NCI-H774 (cell line): Measurements from ENCODE around the gene CDC42.
A peak's percentile ranks its signal among the peaks of the same experiment; 100 is the strongest.
"Not testable (repeated sequence)": the region's sequence is repeated elsewhere in the genome, so short reads cannot be mapped to it uniquely, and the experiment has no call there.

Source experiments
- DNase-seq: peaks from one replicate; lab custom pipeline; 2025; lab: John Stamatoyannopoulos, UW

CDC42 gene

GRCh38 chr1:22052115-22053016 lies at the start of gene CDC42:
Gene CDC42 (plus strand): TSS chr1:22052709. CDS start chr1:22078479, 25,770 bp downstream.
- DNase-seq = peak; percentile 71

GRCh38 chr1:22002875-22003274 lies 49.6 kb upstream of the CDC42 start:
- DNase-seq = not testable (repeated sequence)

- not testable (repeated sequence) for DNase-seq
Measured at GRCh38 chr1:22003959-22004358, 48.5 kb upstream of the CDC42 start.

GRCh38 chr1:22005261-22006149 lies 47.0 kb upstream of the CDC42 start:
- DNase-seq = peak; percentile 9

- DNase-seq = not testable (repeated sequence)
Measured at GRCh38 chr1:22006736-22007135, 45.8 kb upstream of the CDC42 start.

GRCh38 chr1:22007262-22007661 lies 45.2 kb upstream of the CDC42 start:
- DNase-seq = not testable (repeated sequence)

GRCh38 chr1:22009566-22009965 lies 42.9 kb upstream of the CDC42 start:
- DNase-seq = not testable (repeated sequence)

- DNase-seq = not testable (repeated sequence)
Measured at GRCh38 chr1:22012752-22013151, 39.8 kb upstream of the CDC42 start.

GRCh38 chr1:22014575-22015206 lies 37.8 kb upstream of the CDC42 start:
- not testable (repeated sequence) for DNase-seq

- DNase-seq = no peak
Measured at GRCh38 chr1:22018583-22019559, 33.6 kb upstream of the CDC42 start.

- no peak for DNase-seq
Measured at GRCh38 chr1:22021061-22021460, 31.4 kb upstream of the CDC42 start.

GRCh38 chr1:22024485-22025367 lies 27.8 kb upstream of the CDC42 start:
- peak; percentile 53 for DNase-seq

GRCh38 chr1:22025368-22026155 lies 26.9 kb upstream of the CDC42 start:
- DNase-seq = peak; percentile 53

GRCh38 chr1:22026924-22027289 lies 25.6 kb upstream of the CDC42 start:
- no peak for DNase-seq

- no peak for DNase-seq
Measured at GRCh38 chr1:22030057-22030456, 22.5 kb upstream of the CDC42 start.

- DNase-seq = no peak
Measured at GRCh38 chr1:22030473-22030872, 22.0 kb upstream of the CDC42 start.

GRCh38 chr1:22031214-22031962 lies 21.1 kb upstream of the CDC42 start:
- DNase-seq = no peak

GRCh38 chr1:22034834-22035233 lies 17.7 kb upstream of the CDC42 start:
- not testable (repeated sequence) for DNase-seq
